Stimulated activated CD8-positive, alpha-beta memory T cell treated with anti-CD3 and anti-CD28 coated beads, Interleukin-4, amount 100 ng/mL, for 48 hours (primary cell): ENCODE measurements around the gene NAV2.
A peak's percentile ranks its signal among the peaks of the same experiment; 100 is the strongest.

Source experiments
- DNase-seq: peaks from one replicate; pipeline ENCODE4 v3.0.0-alpha.2; 2020

NAV2 gene

DNA sequence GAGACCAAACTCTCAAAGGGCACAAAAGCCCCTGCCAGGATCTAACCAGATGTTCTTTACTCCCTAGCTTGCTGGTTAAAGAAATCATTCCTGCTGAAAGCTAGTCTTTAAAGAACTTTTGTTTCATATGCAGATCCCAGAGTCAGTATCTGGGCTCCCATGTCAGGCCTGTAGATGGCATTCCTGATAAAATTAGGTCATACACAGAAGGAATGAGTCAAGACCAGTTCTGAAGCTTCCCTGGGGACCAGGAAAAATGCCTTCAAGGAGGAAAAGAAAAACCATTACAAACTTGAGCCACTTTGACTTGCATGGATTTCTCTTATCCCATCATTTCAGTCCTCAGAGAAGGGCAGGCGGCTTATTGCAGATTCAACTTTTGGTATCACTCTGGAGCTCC, 441.7 kb downstream of the NAV2 start:
- DNase-seq = no peak

DNA sequence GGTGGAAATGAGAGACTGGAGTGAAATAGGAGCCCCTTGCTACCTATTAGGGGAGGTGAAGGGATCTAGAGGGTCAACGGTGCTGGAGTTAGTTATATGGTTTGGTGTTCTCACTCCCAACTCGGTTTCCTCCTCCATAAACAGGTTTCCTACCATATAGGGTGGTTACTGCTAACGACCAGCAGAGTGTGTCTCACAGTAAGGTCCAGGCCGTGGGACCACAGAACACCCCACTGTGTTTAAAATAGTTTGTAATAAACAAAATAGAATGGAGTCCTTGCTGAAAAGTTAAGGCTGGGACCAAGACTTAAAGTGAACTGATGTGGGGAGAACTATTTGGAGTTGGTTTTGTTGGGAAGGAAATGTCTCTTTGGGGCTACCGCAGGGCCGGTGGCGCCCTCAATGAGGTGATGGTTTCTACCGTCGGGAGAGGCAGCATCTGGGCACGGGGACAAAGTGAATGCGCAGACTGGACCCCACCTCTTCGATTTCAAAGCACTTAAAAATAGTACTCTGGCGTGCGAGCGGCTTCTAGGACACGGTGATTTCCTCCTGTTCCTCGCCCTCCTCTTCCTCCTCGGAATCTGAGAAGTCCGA, 443.1 kb downstream of the NAV2 start:
- DNase-seq = no peak

DNA sequence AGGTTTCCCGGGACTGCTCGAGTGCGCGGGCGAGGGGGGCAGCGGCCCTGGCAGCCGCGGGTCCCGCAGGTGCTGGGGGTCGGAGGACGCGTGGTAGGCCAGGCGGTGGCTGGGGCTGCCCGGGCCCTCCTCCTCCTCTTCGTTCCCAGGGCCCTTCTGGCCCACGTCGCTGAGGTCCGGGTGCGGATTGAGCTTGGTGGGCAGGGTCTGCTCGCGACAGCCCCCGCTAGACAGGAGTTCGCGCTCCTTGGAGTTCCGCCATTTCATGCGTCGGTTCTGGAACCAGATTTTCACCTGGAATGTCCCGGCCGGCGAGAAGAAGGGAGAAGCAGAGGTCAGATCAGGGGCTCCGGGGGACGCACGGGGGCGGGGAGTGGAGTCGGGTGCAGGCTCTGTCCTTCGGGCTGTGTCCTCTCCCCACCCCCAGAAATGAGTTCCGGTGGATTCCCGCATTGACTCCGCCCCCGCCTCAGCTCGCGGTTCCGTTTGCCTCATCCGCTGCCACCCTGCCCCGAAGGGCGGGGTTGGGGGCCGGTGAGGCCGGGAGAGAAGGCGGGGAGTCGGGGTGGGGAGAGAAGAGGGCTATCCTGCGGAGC, 443.7 kb downstream of the NAV2 start:
- peak; percentile 53 for DNase-seq

DNA sequence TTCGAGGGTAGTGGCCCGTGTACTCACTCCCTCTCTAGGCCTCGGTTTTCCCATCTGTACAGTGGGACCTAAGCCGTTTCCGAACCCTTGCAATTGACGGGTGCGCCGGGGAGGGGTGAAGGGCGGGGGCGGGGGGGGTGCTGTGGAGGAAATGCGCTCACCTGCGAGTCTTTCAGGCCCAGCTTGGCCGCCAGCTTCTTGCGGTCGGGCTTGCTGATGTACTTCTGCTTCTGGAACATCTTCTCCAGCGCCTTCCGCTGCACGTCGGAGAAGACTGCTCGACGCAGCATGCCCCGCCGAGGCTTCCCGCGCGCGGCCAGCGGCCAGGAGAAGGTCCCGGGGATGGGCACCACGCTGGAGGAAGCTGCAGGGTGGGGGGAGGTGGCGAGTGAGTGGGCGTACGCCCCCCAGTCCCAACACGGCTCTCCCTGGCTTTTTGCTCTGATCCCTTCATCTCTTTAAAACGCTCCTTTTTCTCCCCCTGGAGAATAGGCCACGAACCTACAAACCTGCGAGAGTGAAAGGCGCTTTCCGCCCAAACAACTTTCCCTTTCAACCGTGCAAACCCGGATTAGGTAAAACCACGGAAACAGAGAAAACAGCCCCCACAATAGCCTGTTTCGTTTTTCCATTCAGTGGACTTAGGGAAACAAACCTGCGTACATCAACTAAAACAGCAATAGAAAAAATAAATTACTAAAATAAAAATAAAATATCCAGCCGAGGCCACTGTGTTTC, 444.4 kb downstream of the NAV2 start:
- peak; percentile 36 for DNase-seq

DNA sequence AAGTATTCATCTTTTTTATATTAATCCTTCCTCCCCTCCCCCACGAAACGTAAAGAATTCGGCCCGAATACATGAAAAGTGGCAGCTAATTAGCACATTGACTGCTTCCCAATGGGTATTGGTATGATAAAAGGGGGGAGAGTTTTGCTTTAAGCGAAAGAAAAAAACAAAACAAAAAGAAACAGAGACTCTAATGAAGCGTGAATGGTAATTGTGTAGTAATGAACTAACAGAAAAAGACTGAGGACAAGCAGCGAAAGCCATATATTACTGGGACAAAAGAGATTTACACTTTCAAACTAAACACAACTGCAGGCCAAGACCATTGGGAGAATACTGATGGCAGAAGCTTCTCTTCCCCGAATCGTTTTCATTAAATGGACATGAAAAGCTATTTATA, 445.1 kb downstream of the NAV2 start:
- DNase-seq = no peak

DNA sequence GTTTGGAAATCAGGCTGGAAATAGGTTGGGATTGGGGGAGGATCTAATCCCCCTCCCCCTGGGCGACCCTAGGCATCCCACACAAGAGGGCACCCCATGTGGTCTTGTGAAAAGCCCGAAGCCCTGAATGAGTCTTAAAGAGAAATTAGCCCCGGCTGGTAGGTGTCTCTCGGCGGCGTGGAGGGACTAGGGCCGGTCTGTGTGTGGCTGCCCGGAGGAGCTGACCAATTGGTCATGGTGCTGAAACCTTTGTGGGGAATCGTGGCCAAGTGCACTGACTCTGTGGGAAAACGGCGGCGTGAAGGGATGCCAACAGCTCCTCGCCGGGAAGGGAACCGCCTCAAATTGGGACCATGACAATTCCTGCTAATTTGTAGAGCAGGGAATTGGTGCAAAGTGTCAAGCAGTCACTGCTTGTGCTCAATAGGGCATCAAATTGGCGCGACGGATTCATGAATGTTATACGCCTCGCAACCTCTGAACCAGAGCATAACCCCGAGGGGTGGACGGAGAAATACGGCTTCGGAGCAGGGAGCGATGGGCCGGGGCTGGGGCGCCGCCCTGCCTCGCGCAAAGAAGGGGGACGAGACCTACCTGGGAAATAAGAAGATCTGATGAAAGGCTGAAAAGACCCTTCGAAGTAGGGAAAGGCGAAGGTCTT, 446.1 kb downstream of the NAV2 start:
- peak; percentile 34 for DNase-seq

DNA sequence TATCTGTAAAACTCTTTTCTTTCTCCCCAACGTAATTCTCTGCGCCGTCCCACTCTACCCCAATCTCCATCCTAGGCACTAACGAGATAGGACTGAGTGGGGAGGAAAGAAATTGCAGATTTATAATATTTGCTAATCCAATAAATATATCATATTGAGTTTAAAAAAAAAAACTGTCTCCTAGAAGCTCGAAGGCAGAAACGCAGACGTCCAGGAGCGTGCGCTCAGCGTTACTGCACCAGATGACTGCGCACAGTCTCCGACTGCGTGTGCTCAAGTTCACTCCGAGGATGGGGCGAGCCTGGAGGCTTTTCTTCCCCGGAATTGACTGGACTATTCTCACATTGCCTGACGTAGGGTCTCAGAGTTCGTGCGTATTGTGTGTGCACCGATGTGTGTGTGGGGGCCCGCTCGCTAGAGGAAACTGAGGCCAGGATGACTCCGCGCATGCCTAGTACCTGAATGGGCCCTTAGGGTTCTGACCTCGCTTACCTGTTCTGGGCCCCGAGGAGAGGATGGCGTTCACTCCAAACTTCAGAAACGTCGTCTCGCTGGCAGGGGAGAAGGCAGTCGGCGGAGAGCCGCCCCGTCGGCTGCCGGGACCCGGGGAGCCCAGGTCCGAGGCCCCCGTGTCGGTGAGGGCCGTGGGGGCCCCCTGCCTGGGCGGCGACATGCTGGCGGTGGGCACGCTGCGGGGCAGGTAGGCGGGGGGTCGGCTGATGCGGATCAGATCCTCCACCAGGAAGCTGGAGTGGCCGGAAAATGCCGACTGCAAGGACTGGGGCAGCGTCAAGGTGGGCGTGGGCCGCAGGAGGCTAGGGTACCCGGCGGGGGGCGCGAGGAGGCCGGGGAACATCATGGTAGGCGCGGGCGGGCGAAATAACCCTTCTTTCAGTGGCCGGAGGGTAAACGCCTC, 447.1 kb downstream of the NAV2 start:
- no peak for DNase-seq

DNA sequence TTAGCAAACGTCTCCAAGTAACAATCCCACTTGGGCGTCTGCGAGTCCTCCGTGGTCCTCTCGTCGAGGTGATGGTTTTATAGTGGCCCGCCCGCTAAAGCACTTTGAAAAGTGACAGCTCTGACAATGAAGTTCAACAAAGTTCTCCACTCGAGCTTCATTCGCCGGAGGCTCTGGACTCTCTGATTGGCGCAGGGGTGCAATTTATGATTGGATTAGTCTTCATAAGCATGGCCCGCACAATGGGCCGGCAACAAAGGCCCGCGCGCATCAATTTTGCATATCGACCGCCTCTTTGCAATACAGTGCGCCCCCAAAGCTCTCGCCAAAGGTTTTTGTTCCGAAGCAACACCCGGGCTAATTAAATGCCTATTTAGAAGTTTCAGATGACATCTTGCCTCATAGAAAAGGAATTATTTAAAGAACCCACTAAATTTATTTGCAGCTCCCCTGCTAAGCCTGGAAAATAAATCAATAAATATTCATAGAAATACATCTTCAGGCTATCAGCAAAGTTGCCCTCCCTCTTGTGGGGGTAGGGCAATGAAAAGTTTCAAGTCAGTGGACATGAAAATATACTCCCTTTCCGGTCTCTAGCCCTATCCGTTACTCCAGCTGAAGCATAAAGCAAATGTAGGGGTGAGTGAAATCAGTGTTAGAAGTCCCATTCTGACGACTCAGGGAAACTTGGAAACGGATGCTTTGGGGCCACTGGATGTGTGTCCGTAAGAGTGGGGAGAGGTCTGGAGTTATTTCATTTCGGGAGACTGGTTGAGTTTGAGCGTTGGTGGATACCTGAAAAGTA, 448.0 kb downstream of the NAV2 start, which contains the start of gene DBX1:
Gene DBX1 (minus strand): TSS at position 51 of the 805 bp plus-strand sequence. CDS start 151 bp downstream, outside the sequence.
- no peak for DNase-seq

DNA sequence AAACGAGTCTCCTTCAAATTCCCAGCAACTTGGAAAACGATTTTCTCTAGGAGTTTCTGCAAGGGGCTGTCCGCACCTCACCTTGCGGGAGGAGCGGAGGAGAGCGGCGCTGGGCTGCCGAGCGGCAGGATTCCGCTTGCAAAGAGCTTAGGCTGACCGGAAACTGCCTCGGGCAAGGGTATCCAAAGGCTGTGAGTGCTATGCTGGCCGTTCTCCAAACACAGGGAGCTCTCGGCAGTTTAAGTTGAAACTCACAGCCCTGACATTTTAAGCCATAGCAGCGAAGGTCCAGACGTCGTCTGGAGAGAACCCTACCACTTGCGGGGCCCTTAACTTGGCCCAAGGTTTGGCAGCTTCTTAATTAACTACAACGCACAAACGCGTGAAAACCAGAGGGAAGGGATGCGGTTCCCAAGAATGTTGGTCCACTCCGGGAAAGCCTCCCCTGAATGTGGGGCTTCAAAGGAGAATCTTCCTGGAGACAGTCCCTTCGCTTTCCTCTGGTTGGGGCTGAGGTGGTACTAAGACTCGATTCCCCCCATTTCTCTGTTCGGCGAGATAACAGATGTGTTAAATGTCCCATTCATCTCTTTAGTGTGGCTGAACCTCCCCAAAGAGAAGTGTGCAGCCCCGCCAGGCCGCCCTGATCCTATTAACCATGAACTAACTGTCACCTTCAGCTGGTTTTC, 448.7 kb downstream of the NAV2 start:
- DNase-seq = no peak

DNA sequence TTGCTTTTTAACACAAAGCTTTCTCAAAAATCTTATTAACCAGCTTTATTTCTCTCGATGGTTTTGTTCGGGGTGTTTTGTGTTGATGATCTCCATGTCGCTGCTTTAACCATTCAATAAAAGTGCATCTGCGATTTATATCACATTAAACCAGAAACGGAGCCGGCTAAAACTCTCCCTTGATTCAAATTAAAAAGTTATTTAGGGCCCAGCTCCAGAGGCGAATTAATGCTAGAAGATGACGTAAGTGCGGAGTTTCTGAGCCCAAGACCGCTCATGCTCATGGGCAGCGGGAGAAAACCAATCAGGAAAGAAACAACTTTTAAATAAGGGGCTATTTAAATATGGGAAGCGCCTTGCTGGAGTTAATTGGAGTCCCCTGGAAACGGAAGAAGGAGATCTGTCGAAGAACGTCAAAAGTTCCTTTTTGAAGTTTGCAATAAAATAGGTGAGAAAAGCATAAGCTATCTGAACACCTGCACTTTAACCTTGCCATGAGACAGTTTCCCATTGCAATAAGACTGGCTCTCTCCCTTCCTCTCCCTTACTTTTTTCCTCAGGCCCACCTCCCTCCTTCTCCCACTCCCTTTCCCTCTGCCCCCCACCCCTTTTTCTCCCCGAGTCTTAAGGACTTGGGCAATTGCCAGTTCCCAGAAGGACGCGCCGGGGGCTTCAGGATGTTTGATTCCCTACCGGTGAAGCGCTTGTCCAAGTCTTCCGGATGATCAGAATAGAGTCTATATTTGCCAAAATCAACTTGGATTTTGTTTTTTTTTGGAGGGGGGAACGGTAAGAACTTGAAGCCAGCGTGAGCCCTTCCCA, 449.5 kb downstream of the NAV2 start:
- DNase-seq = no peak

DNA sequence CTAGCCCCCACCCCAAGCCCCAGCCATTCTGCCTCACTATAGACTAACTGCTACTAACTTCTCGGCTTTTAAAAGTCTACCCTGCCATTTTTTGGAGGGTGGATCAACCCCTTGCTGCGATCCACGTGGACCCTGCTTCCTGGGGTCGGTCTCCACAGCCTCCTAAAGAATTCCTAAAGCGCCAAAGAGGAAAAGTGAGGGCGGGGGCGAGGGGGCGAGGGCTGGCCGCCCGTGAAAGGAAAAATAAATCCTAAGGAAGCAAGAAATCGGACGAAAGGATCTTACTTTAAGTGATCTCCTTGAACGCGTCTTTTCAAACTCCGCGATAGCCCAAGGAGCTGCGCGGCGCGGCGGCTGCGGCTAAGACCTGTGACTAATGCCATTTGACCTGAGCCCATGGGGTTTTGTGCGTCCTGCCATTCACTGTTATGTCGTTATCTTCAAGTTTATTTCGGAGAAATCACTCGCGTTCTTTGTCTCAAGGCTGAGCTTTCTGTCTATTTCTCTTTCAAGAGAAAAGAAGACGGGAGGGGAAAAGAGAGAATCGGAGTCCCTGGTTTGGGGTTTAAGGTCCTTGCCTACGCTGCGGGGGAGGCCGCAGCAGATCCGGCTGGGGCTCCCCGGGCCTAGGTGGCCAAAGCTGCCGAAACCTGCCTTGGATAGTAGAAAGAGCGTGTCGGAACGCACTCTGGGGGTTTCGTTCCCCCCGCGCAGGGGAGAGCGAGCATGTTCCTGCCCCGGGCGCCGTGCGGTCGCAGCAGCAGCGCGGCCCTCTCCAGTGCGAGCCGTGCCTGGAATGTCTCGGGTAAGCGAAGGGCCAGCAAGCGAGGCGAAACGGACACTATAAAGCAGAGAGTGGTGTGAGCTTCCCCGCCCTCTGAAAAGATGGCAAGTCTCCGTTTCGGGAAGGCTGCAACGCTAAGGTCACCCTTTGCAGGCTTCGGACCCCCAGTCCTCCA, 450.5 kb downstream of the NAV2 start:
- DNase-seq = peak; percentile 43

DNA sequence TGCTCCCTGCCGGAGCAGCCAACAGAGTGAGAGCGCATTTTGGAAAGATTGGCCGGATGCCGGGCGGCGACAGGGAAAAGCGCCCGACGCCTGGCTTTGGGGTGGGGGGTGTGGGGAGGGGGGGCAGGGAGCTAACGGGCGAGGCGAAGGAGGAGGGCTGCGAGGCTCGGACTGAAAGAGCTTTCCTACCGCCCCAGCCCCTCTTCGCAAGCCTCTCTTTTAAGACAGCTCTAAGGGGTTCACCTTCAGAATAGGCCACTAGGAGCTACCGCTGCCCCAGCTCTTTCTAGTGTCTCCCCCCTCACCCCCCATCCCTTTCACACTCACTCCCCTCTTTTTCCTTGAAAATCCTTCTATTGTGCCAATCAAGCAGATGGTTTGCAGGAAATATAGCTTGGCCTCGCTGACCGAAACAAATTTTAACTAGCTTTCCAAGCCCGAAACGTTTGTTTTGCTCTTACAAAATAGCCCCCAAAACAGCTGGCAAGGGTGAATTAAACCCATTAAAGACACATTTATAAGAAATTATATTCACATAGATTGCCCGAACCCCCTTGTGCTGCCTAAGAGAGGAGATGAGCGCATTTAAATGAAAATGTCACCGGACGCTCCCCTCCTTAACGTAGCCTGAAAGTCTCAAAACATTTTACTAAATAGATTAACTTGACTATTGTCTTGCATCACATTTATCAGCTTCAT, 451.3 kb downstream of the NAV2 start:
- DNase-seq = no peak
